Stimulated activated naive CD8-positive, alpha-beta T cell treated with anti-CD3 and anti-CD28 coated beads, Interleukin-15, amount 100 ng/mL, for 72 hours (primary cell): ENCODE measurements around the gene CDH13.

ENCODE experiments used
- ATAC-seq: fragments of 150-1000 bp; cut with Tn5 transposase; 2 replicates; pipeline ENCODE4 v1.10.0; 2021; ENCODE audit warnings: mild to moderate bottlenecking, moderate library complexity
- DNase-seq, 2 donors: peaks; one replicate each; pipeline ENCODE4 v3.0.0; 2021 to 2022
- H3K27ac Mint-ChIP-seq, 2 donors: one replicate each; pipeline ENCODE4 v1.8.0; 2022; ENCODE audit warnings: mild to moderate bottlenecking in 2 of 2, mixed read lengths in 2 of 2, moderate library complexity in 2 of 2
- H3K27me3 Mint-ChIP-seq: one replicate; pipeline ENCODE4 v1.8.0; 2022; ENCODE audit warnings: mixed read lengths
- H3K4me1 Mint-ChIP-seq: one replicate; pipeline ENCODE4 v1.8.0; 2022; ENCODE audit warnings: mild to moderate bottlenecking, mixed read lengths
- H3K4me3 Mint-ChIP-seq, 2 donors: one replicate each; pipeline ENCODE4 v1.8.0; 2022; ENCODE audit warnings: mild to moderate bottlenecking in 2 of 2, mixed read lengths in 2 of 2, moderate library complexity in 1 of 2
- H3K9me3 Mint-ChIP-seq, 2 donors: one replicate each; pipeline ENCODE4 v1.8.0; 2022; ENCODE audit warnings: mixed read lengths in 2 of 2

CDH13 gene

DNA sequence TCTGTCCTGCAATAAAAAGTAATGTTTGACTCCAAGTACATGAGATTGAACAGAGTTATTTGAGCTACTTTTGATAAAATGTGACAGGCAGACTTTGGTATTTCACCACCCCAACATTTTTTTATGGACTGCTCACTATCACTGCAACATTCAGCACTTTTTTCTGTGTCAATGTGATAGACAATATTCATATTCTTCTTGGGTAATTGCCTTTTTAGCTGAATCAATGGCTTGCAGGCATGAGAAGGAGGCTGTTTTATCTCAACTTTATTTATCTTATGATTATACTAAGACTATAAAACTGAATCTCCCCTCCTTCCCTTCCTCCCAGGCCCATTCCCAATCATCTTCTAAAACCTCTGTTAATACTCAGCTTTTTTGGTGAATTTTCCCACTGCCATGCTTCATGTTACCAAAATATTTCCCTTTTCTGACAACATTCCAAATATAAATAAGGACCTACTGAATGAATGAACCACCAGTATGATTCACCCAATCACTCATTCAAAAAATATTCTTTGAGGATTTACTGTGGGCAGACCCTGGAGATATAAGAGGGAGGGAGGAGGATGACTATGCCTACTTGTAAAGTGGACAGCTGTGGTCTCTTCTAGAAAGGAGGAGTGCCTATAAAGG is 67.6 kb downstream of the CDH13 start:
- H3K27ac Mint-ChIP-seq: peak overlapping the region in 1 of 2 donors; percentile 5
- DNase-seq (no peak), ATAC-seq (no peak)
- no peaks in the 10 kb centered on the region for H3K27me3 Mint-ChIP-seq
- H3K4me3 Mint-ChIP-seq: no peak overlapping the region
- no peaks in the 10 kb centered on the region for H3K9me3 Mint-ChIP-seq
- no peaks in the 10 kb centered on the region for H3K4me1 Mint-ChIP-seq

- Mint-ChIP-seq H3K27ac (no peak overlapping the region), H3K9me3 (no peaks in the 10 kb centered on the region), H3K27me3 (no peaks in the 10 kb centered on the region), H3K4me1 (peaks cover 8% of the 10 kb centered on the region), H3K4me3 (no peak overlapping the region)
- ATAC-seq: no peak
- DNase-seq: no peak
Measured at GRCh38 chr16:82695806-82696205, 69.0 kb downstream of the CDH13 start.

- Mint-ChIP-seq H3K27me3 (peaks cover 20% of the 10 kb centered on the region), H3K4me1 (peaks cover 20% of the 10 kb centered on the region), H3K27ac (no peak overlapping the region), H3K4me3 (no peak overlapping the region), H3K9me3 (no peaks in the 10 kb centered on the region)
- no peak for DNase-seq
- ATAC-seq: no peak
Measured at GRCh38 chr16:82699260-82699659, 72.5 kb downstream of the CDH13 start.

DNA sequence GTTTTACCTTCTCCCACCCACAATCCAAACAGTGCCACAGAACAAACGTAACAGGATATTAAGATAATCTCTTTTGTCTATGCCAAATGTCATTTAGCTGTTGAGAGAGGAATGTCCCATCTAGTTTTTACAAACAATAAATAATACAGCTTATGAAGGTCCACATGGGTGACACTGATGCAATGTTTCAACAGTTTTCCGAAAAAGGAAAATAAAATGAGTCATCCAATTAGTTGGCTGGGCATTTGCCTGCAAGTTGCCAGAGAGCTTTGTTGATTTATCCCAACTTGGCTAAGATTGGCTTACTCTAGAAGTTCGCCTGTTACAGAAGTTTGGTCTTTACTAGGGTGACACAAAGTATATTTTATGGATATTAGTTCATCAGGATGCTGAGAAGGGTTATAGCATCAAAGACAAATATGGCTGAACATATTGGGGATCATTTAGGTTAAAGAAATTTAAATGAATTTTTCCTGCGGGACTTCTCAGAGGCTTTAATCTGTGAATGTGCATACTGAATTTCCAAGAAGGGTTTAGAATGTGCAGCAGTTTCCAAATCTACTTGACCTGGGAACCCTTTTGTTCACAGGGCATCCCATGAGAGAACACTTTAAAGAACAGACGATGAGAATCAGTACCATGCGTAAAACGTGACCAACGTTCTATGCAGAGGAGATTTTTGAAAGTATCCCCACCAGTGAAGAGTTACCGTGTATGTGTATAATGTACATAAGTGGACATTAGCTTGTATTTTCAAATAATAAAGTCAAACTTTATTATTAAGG is 73.1 kb downstream of the CDH13 start:
- ATAC-seq (no peak), DNase-seq (no peak)
- no peaks in the 10 kb centered on the region for H3K9me3 Mint-ChIP-seq
- no peak overlapping the region for H3K4me3 Mint-ChIP-seq
- H3K27ac Mint-ChIP-seq: peak overlapping the region; percentile 7 to 75
- H3K4me1 Mint-ChIP-seq: peaks cover 20% of the 10 kb centered on the region
- peaks cover 23% of the 10 kb centered on the region for H3K27me3 Mint-ChIP-seq

DNA sequence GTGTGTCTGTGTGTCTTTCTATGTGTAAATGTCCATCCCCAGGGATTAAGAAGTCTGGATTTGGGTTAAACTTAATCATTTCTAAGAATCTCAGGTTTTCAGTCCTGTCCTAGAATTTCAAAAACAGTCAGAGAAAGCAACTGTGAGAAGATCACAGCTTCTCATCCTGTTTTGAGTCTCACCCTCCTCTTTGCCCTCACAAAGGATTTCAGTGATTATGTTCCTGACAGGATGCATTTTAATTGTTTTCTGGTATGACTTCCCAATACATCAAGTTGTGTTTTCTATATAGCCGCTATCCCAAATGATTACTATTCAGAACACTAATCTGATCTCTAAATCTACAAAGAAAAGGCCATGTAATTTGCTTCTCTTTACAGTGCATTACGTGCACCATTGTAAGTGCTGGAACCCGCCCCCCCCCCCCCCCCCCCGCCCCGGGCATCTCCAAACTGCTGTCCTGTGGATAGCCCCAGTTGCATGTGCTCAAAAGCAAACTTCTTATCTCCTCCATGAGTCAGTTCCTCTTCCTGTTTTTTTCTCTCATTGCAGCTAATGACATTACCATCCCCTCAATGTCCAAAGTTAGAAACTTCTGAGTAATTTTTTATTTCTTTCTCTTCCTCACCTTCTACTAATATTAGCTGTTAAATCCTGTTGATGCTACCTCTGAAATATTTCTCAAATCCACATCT is 73.9 kb downstream of the CDH13 start:
- H3K4me1 Mint-ChIP-seq: peaks cover 20% of the 10 kb centered on the region
- no peaks in the 10 kb centered on the region for H3K9me3 Mint-ChIP-seq
- H3K27ac Mint-ChIP-seq: peak overlapping the region in 1 of 2 donors; percentile 75
- ATAC-seq (no peak), DNase-seq (no peak)
- H3K27me3 Mint-ChIP-seq: peaks cover 23% of the 10 kb centered on the region
- no peak overlapping the region for H3K4me3 Mint-ChIP-seq

GRCh38 chr16:82701442-82701955 is 74.7 kb downstream of the CDH13 start:
- Mint-ChIP-seq H3K9me3 (no peaks in the 10 kb centered on the region), H3K4me3 (no peak overlapping the region), H3K27ac (no peak overlapping the region), H3K4me1 (peaks cover 20% of the 10 kb centered on the region), H3K27me3 (peaks cover 23% of the 10 kb centered on the region)
- no peak for ATAC-seq
- DNase-seq: no peak

DNA sequence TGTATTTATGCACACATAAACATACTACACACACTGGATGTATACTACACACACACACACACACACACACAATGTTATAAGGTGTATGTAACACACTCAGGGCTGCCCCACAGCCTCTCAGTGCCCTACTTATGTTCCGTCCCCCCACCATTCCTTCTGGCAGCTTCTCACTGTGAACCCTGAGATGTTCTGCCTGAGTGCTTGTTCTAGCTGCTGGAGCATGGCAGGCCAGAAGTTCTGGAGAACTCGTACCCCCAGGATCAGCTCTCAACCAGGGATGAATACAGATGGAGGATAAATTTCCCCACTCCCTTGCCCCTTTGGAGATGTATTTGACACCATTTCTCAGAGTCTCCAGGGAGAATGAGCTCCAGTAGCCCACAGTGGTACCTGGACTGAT is 76.4 kb downstream of the CDH13 start:
- no peak for ATAC-seq
- H3K9me3 Mint-ChIP-seq: no peaks in the 10 kb centered on the region
- no peak overlapping the region for H3K27ac Mint-ChIP-seq

GRCh38 chr16:82703871-82704768 is 77.4 kb downstream of the CDH13 start:
- Mint-ChIP-seq H3K4me1 (peaks cover 20% of the 10 kb centered on the region), H3K4me3 (no peak overlapping the region), H3K27me3 (peaks cover 36% of the 10 kb centered on the region), H3K9me3 (no peaks in the 10 kb centered on the region), H3K27ac (no peak overlapping the region)
- no peak for DNase-seq
- no peak for ATAC-seq

More for the DNA sequence above, 76.4 kb downstream of the CDH13 start:
- Mint-ChIP-seq H3K27me3 (peaks cover 36% of the 10 kb centered on the region), H3K4me1 (peaks cover 20% of the 10 kb centered on the region), H3K4me3 (no peak overlapping the region)
- DNase-seq: no peak

DNA sequence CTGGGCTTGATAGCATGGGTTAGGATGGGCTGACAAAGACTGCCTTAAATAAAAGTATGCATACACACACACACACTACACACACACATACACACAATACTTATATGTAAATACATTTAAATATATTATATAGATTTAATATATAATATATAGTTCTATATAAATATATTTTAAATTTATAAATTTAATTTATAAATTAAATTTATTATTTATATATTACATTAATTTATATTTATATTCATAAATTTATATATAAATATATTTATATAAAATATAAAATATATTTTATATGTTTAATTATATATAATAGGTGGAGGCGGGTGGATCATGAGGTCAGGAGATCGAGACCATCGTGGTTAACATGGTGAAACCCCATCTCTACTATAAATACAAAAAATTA is 83.2 kb downstream of the CDH13 start:
- H3K9me3 Mint-ChIP-seq: no peaks in the 10 kb centered on the region
- no peaks in the 10 kb centered on the region for H3K4me1 Mint-ChIP-seq
- no peak overlapping the region for H3K27ac Mint-ChIP-seq
- ATAC-seq (no peak), DNase-seq (no peak)
- no peak overlapping the region for H3K4me3 Mint-ChIP-seq
- H3K27me3 Mint-ChIP-seq: peaks cover 13% of the 10 kb centered on the region

- H3K27me3 Mint-ChIP-seq: peaks cover 15% of the 10 kb centered on the region
- H3K9me3 Mint-ChIP-seq: no peaks in the 10 kb centered on the region
- H3K4me3 Mint-ChIP-seq: no peak overlapping the region
- ATAC-seq (no peak), DNase-seq (no peak)
- no peak overlapping the region for H3K27ac Mint-ChIP-seq
- no peaks in the 10 kb centered on the region for H3K4me1 Mint-ChIP-seq
Measured at GRCh38 chr16:82713778-82714177, 87.0 kb downstream of the CDH13 start.

DNA sequence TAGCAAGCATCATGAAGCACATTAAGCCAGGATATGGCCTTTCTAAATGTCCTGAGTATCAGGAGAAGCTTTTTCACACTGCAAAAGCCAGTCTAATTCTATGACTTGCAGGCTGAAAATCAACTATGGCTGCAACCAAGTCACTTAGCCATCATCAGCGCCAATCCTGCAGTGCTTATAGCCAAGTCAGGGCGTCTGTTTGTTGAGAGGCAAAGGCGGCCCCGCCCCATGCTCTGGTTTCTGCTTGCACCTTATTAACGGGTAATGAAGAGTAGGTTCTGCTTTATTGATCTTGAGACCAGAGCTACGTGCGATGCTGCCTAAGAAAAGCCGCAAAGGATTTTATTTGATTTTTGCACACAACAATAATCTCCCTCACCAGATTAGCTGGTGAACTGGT is 88.4 kb downstream of the CDH13 start:
- ATAC-seq: no peak

DNA sequence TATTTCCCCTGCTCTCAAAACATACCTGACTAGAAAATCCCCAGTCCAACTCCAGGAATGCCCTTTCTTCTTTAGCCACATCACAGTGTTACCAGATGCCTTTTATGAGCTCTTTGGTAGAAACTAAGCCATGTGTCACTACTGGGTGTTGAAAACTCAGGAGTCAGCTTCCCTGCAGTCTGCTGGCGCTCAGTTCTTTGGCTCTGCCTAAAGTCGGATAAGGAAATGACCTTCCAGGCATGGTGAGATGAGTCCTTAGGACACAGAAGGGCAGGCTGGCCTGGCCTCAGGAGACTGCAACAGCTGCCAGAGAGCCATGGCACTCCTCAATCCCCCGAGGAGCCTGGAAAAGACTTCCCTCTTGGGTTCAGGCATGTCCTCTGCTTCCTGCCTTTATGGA is 89.1 kb downstream of the CDH13 start:
- Mint-ChIP-seq H3K4me1 (no peaks in the 10 kb centered on the region), H3K27ac (peak overlapping the region in 1 of 2 donors; percentile 26), H3K9me3 (no peaks in the 10 kb centered on the region), H3K4me3 (no peak overlapping the region), H3K27me3 (peaks cover 15% of the 10 kb centered on the region)
- ATAC-seq: no peak
- DNase-seq: no peak

More for the DNA sequence above, 88.4 kb downstream of the CDH13 start:
- Mint-ChIP-seq H3K27me3 (peaks cover 15% of the 10 kb centered on the region), H3K27ac (no peak overlapping the region), H3K4me3 (no peak overlapping the region), H3K4me1 (no peaks in the 10 kb centered on the region), H3K9me3 (no peaks in the 10 kb centered on the region)
- DNase-seq: no peak

GRCh38 chr16:82716361-82716855 is 89.6 kb downstream of the CDH13 start:
- no peaks in the 10 kb centered on the region for H3K9me3 Mint-ChIP-seq
- H3K27me3 Mint-ChIP-seq: peaks cover 15% of the 10 kb centered on the region
- no peaks in the 10 kb centered on the region for H3K4me1 Mint-ChIP-seq
- no peak for DNase-seq
- ATAC-seq: no peak
- H3K4me3 Mint-ChIP-seq: no peak overlapping the region
- H3K27ac Mint-ChIP-seq: no peak overlapping the region

DNA sequence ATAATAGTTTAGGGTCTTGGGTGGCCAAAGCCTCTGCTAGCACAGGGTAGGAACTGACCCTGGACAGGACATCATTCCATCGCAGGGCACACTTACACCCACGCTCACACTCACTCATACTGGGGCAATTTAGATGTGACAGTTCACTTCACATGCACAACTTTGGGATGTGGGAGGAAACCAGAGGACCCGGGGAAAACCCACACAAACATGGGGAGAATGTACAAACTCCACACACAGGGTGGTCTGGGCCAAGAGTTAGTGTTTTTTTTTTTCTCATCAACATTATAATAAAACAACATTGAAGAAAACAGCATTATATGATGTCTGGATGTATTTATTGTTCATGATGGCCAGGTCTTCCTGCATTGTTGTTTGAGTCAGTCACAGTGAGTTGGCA is 93.6 kb downstream of the CDH13 start:
- ATAC-seq: no peak
- Mint-ChIP-seq H3K9me3 (no peaks in the 10 kb centered on the region), H3K27ac (no peak overlapping the region), H3K4me1 (no peaks in the 10 kb centered on the region), H3K4me3 (no peak overlapping the region), H3K27me3 (peaks cover 15% of the 10 kb centered on the region)
- DNase-seq: no peak

DNA sequence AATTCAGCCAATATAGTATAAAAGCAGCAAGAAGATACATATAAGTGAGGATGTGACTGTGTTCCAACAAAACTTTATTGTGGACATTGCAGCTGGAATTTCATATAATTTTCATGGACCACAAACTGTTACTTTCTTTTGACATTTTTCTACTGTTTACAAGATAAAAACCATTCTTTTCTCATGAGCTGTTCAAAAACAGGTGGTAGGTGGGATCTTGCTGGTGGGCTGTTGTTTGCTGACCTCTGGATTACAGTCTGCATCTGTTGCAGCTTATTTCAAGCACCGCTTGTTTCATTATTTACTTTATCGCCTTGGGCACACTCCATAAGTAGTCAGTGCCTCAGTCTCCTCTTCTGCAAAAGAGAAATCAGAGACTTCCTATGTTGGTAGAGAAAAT is 99.5 kb downstream of the CDH13 start:
- Mint-ChIP-seq H3K4me3 (no peak overlapping the region), H3K9me3 (peaks cover 6 to 7% of the 10 kb centered on the region in 2 donors), H3K27ac (no peak overlapping the region), H3K27me3 (peaks cover 13% of the 10 kb centered on the region), H3K4me1 (peaks cover 8% of the 10 kb centered on the region)
- ATAC-seq: no peak
- no peak for DNase-seq
